AG20443 (cell line): Measurements from ENCODE around the gene MGLL.

Source experiments
- DNase-seq: peaks from one replicate; pipeline ENCODE4 v3.0.0; 2012; ENCODE audit warnings: low spot score, mixed read lengths

Gene MGLL

GRCh38 chr3:127809611-127810010 lies 12.7 kb downstream of the MGLL start:
- DNase-seq: no peak

GRCh38 chr3:127809211-127809610 lies 13.1 kb downstream of the MGLL start:
- DNase-seq: no peak

DNA sequence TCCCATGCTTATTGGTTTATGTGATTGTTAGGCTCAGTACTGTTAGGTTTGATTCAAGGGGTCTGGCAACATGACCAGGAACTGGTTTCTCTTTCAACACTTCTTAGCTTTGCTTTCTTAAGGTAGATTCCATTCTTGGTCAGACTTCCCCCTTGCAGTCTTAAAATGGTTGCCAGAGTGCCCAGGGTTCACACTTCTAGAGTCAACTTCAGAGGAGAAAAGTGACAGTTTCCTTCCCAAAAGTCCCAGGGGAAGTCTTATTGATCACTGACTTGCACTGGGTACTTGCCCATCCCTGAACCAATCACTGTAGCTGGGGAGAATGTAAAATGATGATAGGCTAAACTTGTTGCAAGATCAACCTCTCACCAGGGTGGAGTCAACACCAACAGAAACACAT lies 14.1 kb downstream of the MGLL start:
- DNase-seq: no peak

DNA sequence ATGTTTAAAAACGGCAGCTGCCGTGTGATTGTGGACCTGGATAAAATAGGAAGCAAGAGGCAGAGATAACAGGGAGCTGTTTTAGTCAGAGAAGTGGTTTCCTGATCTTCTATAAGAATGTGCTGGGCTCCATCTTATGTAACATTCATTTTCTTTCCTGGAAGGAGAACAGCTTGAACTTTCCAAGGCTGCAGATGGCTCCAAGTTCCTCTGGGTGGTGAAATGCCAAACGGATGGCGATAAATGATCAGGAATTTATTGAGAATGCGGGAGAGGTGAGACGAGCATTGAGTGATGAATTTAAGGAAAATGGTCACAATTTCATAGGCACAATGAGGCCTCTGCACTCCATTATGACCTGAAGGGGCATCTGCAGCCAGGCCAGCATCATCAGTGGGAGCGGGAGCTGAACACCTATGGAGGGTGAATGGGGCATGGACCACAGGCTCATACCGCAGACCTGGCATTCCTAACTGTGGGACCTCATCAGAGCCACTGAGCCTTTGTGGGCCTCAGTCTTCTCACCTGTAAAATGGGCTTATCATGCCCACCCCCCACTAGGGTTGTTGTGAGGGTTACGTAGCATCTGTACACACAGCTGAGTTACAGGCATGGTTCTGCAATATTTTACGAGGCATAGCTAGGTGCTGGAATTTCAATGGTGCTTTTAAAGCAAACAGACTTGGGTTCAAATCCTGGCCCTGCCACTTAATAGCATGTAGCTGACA lies 17.1 kb downstream of the MGLL start:
- no peak for DNase-seq

GRCh38 chr3:127804141-127804540 lies 18.2 kb downstream of the MGLL start:
- DNase-seq: no peak

DNA sequence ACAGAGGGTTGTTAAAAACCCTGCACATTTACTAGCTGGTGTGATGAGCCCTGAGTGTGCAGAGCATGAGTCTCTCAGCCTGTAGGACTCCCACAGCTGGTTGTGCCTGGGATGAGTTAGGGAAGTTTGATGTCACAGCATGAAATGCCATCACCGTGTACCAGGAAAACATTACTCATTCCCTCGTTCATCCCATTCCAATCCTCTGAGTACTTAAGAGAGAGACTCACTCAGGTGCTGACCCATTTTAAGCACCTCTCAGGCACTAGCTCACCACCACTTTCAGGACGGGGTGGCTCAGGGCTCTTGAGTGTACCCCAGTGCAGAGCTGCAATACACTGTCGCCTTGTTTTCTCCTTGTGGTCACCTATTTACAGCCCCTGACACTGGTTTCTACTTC lies 18.7 kb downstream of the MGLL start:
- DNase-seq: peak; percentile 88

DNA sequence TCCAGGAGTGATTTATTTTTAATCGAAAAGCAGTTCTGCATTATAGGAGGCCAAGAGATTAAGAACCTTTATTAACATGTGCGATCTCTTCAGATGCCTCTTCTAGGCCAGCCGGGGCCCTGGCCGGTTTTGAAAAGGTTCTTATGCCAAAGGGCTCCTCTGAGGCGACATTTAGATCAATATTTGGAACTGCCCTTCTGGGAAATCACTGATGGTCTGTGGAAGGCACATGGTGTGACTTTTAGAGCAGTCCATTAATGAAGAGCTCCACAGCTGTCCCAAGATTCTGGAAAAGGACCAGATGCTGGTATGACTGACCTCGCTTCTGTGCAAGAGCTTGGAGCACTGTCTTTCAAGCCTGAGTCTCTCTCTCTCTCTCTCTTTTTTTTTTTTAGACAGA lies 19.7 kb downstream of the MGLL start:
- no peak for DNase-seq

DNA sequence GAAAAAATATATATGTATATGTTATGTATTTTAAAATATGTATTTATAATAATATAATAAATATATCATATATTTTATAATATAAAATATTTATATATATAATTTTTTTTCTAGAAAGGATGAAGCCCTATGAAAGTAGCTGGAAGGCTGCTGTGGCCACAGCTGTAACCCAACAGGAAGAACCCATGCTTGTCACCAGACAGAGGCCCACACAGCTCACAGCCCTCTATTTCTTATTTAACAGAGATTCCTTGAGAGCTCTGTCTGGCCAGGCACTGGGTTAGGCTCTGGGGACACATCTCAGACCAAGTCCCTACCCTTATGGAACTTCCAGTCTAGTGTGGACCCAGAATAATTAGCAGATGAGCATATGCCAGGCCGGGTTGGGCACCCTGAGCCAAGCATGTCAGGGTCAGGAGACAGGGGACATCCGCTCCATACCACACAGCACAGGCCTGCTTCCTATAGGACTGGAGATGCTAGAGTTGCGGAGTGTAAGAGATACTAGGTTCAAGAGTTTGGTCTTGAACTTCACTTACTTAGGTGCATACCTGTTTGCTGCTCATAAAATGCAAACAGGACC lies 20.5 kb downstream of the MGLL start:
- no peak for DNase-seq

DNA sequence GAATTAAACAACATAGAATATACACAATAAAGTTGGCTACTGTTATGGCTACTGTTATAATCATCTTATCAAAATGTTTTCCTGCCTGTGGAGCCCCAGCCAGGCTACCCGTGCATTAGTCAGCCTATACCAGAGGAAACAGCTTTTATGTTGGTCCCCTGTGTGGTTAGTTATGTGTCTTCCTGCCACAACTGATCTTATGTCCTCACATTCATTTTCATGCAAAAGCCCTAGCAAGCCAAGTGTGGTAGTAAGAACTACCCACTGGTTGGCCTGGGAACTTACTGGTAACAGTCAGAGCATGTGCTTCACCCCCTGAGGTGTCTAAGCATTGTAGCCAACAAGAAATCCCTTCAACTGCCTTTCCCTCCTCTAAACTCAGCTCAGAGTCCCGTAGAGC lies 21.8 kb downstream of the MGLL start:
- DNase-seq: no peak

- DNase-seq: peak; percentile 88
These were observed 22.7 kb downstream of the MGLL start for GRCh38 chr3:127799476-127800222.

GRCh38 chr3:127798716-127799115 lies 23.6 kb downstream of the MGLL start:
- DNase-seq: no peak

DNA sequence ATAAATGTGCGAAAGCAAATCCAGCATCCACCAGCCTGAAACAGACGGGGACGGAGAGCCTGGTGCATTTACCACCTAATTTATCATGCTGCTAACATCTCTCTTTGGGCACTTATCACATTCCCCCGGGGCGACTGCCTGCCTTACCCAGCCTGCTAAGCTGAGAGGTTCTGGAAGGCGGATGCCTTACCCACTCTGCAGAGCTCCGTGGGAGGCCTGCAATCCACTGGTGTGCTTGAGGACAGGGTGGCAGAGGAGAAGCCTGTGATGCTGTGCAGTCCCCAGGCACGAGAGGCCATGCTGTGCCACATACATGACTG lies 25.5 kb downstream of the MGLL start:
- no peak for DNase-seq

- DNase-seq: no peak
These were observed 26.1 kb downstream of the MGLL start for GRCh38 chr3:127796045-127796830.

GRCh38 chr3:127794972-127795371 lies 27.3 kb downstream of the MGLL start:
- DNase-seq: no peak

GRCh38 chr3:127794402-127794801 lies 27.9 kb downstream of the MGLL start:
- DNase-seq: no peak

DNA sequence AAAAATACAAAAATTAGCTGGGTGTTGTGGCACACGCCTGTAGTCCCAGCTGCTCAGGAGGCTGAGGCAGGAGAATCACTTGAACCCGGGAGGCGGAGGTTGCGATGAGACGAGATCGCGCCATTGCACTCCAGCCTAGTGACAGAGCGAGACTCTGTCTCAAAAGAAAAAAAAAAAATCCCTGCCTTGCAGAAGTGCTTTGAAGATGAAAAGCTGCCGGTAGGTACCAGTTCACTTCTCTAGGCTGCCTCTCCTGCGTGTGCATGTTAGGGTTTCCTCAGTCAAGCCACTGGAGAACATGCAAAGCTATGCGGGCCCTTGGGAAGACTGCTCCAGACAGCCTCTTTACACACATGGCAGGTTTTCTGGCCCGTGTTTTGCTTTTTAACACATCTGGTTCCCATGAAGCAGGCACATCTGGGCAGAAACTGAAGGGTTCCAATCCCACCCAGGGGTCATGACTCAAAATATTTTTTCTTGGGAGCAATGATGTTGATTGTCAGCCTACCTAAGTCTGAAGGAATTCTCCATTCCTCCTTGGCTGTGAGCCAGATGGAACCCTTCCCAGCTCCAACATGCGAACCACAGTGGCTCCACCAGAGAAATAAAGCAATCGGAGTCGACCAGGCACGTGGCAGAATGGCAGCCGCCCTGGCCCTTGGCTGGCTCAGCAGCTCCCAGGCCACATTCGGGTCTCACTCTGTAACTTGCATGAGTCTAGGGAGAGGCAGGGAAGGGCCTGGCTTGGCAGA lies 29.6 kb downstream of the MGLL start:
- DNase-seq: peak; percentile 80

- peak; percentile 47 for DNase-seq
These were observed 30.9 kb downstream of the MGLL start for GRCh38 chr3:127791221-127791913.

GRCh38 chr3:127790882-127791183 lies 31.5 kb downstream of the MGLL start:
- no peak for DNase-seq

DNA sequence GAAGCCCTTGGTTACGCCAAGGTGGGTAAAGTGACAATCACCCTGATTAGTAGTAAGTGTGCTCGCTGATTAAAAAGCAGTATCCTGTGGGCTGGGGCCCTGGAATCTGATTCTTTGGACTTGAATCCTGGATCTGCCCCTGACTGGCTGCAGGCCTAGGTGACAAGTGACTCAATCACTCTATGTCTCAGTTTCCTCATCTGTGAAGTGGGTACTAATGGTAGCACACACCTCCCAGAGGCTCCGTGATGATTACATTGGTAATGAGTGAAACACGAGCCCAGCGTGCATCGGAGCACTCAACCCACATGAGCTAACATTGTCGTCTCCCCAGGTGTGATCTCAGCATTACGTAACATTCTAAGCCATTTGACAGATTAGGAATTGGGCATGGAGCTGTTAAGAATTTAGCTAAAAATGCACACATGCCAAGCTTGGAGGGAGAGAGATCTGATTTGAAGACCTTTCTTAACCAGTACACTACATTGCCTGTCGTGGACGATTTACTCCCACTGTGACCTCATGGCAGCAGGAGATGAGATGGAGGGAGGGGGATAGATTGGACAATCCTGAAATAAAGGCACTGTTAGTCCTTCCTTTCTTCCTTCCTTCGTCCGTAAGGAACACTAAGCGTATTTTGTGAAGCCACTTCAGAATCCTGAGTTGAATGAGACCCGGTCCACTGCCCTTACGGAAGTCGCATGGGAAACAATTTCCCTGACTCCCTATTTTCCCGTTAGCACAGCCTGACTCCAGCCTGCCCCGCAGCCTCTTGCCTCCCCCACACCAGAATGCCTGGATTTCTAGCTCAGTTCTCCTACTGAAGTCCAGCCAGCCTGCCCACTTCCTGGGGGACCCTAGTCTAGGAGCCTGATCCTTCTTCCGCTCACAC lies 32.1 kb downstream of the MGLL start:
- no peak for DNase-seq

- DNase-seq: no peak
These were observed 33.3 kb downstream of the MGLL start for GRCh38 chr3:127789051-127789450.
